ENCODE results near the gene CDH13.

CDH13 gene

DNA sequence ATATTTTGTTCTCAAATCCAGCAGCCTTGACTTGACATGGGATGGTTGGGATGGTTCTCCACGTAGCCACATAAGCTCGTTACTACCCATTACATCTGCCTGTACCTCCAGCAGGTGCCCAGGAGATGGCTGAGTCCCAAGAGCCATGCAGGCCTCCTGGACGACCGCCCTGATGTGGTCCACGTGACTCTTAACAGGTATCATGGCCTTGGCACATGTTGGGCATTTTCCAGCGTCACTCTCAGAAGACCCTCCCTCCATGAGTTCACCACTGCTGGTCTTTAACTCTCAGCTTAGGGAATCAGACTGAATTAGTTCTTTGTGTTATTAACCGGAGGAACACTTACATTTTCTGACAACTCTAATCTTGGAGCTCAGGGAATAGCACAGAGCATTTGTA lies 161.5 kb downstream of the CDH13 start:
- DNase-seq (ENCODE audit: low spot score): no peak

DNA sequence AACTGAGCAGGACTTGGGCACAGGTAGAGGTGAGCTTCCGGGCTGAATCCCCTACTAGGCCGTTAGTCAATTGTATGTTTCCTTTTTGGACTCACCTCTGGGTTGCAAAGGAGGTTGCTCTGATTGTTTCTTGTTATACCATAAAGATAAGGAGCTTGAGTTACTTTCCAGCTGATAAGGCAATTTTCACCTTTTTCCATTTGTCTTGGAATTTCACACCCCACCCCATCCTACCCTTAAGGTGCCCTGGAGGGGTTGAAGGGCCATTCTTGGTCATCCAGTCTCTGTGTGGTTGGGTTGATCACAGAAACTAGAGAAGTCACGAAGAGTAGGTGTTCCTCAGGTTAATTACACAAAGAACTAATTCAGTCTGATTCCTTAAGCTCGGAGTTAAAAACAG lies 162.2 kb downstream of the CDH13 start:
- DNase-seq (ENCODE audit: low spot score): no peak

DNA sequence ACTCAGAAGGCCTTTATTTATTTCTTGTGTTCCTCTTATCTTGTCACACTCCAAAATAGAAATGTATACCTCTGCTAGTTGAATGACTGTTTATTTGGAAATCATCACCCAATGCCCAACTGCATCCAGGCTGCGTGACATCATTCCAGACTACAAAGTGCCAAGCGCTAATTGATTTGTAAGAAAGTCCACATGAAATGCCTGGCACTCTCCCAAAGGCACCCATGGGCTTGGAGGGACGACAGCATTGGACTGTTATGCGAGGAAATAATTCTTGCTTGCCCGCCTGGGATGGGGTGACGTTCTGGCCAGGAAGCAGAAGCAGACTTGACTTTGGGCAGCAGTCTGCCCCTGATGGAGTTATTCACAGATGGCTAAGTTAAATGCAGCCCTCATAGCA lies 165.9 kb downstream of the CDH13 start:
- no peak for DNase-seq (ENCODE audit: low spot score)

DNA sequence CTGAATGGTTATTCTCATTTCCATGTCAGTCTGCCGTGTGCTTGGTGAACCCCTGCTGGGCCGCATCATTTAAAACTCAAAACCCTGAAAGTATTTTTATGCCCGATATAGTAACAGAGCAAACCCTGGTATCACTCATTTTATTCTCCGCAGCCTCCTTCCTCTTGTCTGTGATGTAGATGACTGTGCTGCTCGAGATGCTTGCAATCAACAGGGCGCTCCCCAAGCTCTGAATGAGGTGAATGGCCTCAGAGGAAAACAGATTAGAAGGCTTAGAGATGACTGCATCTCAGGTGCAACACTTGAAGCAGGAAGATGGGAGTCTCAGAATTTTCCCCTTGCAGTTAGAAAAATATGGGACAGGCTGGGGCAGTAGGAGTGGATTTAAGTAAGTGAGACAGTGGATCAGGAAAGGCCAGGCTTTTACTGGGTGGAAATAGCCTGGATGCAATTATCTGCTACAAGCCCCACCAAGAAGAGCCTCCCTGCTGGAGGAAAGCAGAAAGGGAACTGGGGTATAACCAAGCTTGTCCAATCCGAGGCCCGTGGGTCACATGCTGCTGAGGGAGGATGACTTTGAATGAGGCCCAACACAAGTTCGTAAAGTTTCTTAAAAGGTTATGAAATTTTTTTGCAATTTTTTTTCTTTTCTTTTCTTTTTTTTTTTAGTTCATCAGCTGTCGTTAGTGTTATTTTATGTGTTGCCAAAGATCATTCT lies 166.9 kb downstream of the CDH13 start:
- no peak for DNase-seq (ENCODE audit: low spot score)

DNA sequence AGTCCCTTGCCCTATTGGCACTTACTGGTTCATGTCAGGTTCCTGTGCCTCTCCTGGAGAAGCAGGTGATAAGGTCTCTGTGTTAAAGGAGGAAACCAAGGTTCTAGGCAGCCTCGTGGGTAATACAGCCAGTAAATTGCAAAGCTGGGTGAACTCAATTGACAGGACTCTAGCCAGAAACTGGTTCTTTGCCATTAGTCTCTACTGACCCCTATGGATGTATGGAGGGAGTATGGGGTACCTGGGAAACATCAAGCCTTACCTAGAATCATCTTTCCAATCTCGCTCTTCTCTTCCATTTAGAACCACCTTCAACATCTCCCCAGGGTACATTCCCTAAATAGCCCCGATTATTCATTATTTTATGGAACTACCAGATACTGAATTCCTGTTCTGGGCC lies 169.3 kb downstream of the CDH13 start:
- DNase-seq (ENCODE audit: low spot score): no peak

DNA sequence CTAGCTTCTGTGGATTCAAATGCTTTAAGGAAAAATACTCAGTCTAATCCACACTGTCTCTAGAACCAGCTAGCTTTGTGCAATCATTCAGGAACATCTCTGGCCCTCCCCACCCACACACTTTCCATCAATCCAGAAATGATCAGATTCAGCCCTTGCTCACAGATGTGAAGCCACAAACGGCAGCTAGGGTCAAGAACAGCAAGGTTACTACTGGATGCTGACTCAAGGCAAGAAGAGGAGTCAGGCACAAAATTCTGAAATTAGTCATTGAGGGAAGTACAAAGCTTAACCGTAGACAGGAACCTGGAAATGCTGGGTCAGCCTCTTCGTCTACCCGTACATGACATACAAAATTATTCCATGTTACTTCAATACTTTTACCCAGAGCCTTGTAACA lies 174.6 kb downstream of the CDH13 start:
- no peak for DNase-seq (ENCODE audit: low spot score)

DNA sequence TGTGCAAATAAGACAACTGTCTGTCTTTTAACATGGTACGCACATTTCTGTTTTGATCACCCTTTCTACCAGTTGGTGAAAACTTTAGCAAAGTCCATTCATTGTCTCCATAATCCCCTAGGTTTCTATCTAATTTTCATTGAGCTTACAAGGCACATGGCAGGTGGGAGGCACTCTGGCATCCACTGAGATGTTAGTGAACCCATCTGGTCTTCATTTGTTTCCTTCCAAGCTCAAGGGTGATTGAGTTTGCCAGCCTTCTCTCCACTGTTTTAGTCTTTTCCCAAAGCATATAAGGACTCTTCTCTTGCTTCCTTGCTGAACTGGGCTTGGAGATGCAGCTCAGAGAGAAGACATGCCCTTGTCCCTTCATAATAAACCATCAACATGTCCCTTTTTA lies 179.1 kb downstream of the CDH13 start:
- DNase-seq (ENCODE audit: low spot score): no peak

DNA sequence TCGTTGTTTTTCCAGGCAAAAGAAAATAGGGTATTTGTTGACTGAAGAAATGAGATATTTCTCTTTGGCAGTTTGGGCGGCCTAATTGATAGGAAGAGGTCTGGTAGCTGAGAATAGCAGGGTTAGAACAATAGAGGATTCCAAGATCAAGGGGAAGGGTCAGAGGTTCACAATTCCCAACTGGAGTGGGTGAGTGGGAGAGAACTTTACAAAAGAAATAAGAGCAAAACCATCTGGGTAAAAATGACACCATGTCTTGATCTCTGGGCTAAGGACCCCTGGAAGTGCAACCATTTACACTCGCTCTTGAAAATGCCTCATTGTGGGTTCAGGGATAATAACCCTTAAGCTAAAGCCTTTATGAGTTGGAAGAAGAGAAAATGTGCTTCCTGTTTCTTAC lies 180.5 kb downstream of the CDH13 start:
- DNase-seq (ENCODE audit: low spot score): peak; percentile 32

DNA sequence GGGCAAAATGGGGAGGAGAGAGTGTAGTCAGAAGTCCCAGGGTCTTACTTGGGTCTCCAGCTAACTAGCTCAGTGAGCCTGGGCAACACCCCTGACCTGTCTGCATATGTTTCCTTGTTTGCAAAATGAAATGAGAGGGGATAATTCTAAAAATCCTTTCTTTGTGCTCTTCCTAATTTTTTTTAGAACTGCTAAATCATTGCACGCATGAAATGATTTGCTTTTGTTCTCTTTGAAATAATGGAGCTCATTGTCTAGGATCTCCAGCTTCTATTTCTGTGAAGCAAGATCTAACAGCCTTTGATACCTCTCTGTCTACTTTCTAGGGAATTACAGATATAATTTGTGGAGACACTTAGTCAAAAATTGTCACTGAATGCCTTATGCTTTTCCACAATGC lies 181.3 kb downstream of the CDH13 start:
- DNase-seq (ENCODE audit: low spot score): peak; percentile 73

DNA sequence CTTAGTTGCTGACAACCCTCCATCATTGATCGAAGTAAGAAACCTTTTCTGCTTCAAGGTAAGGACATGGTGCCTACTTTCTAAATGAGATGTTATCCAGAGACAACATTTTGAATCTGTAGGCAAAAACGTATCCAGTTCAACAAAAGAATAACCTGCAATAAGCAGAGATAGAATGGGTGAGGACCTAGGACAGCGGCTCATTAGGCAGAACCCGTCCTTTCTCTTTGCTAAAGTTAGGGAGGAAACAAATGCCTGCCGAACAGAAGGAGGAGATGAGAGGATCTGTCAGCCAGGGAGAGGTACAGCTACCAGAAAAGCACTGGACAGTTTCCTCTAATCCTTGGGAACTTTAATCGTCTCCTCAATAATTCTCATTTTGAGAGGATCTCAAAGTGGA lies 183.3 kb downstream of the CDH13 start:
- DNase-seq (ENCODE audit: low spot score): no peak

DNA sequence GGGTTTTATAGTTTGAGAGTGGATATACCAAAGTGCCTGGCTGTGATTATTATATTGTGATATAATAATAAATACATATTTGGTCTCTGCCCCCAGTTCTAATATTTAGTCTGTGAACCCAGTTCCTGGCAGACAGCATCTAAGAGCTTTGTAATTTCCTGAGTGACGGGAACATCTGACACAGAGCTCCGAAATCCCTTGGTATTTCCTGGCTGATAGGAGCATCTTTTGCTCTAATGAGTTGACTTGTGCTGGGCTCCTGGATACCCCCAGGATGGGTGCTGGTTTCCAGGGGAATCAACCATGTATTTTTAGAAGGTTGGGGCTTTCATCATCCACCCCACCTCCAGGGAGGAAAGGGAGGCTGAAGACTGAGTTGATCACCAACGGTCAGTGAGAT lies 187.3 kb downstream of the CDH13 start:
- DNase-seq (ENCODE audit: low spot score): no peak

DNA sequence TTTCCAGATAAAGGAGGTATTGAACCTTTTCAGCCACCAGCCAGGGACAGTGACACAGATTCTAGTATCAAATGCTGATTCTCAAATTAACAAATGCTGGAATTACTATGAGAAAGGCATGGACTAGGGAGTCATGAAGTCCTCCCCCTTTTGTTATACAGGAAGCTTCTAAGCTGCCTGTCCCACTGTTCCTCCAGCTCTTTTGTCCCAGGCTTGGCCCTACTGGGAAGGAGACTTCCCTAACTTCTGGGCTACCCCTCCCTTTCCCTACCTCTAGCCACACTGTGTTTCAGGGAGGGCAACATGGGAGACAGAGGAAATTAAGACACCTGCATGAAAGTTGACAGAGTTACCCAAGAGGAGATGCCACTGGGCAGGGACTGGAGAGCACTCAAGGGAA lies 192.5 kb downstream of the CDH13 start:
- DNase-seq (ENCODE audit: low spot score): no peak

DNA sequence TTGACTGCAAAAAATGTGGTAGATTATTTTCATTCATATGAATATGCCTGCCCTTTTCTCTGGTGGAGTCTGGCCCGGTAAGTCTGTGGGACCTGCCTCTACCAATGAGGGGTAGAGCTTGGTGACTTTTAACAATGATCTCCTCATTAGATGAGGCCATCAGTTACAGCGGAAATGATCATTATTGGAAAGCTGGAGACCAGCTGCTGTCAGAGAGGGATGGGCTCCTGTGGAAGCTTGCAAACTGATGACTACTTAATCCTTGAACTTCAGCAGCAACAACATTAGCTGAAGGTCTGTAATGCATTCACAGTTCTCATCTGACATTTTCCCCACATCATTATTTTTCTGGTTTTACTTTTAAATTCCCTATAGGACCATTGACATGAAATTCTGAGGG lies 194.1 kb downstream of the CDH13 start:
- DNase-seq (ENCODE audit: low spot score): no peak

DNA sequence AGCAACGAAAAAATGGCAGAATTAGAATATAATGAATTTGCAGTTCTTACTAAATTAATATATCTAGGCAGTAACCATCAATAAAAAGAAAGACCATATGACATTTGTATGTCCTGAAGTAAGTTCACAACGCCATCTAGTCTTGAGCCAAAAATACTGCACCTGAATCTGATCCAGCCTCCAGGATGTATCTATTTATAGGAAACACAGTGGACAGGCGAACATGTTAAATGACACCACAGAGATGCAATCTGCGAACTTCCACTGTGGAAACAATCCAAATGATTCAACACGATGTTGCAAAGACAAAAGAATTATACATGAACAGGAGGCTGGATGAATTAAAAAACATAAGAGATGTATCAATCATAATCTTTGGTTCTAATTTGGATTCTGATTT lies 197.6 kb downstream of the CDH13 start:
- DNase-seq (ENCODE audit: low spot score): no peak

DNA sequence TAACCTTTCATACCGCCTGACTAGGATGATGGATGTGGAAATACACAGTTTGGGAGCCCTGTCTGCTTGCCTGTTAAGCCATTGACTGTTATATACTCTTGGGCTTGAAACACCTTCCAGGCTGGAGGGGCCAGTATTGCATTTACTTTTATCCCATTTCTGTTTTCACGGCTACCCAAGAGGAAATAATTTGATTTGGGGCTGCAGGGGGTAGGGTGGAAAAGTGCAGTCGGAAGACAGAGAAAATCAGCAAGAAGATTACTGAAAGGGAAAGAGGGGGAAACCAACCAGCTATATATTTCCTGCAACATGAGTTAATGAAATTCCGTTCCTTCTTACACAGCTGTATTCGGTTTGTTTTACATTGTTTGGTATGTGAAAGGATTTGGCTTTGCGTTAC lies 202.5 kb downstream of the CDH13 start:
- no peak for DNase-seq (ENCODE audit: low spot score)

DNA sequence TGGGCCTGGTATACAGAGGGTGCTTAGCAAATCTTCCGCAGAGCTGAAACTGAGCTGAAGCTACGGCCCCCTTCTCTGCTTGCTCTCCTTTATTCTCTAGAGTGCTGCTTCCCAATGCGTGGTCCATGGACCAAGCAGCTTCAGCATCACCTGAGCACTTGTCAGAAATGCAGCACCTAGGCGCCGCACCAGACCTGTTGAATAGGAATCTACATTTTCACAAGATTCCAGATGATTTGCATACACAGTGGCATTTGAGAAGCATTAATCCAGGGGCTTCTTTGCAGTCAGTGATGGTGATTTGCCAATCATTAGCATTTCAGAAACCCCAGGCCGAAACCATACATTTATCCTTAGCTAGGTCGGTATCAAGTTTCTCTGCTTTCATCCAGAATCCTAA lies 204.2 kb downstream of the CDH13 start:
- no peak for DNase-seq (ENCODE audit: low spot score)

DNA sequence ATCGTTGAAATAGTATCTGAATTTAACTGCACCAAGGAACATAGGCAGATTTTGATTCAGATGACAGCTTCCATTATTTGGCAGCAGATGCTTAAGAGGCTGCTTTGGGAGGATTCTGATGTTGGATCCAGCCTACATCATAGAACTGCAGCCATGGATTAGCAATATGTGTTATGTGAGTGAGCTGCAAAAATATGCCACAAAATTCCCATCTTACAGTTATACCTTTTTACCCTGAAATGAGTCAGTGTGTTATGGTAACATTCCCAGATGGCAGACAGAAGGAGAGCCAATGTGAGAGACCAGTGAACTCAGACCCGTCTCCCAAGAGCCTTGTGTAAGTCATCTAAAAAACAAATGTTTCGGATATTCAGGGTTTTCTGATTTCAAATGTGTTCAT lies 206.1 kb downstream of the CDH13 start:
- DNase-seq (ENCODE audit: low spot score): no peak

DNA sequence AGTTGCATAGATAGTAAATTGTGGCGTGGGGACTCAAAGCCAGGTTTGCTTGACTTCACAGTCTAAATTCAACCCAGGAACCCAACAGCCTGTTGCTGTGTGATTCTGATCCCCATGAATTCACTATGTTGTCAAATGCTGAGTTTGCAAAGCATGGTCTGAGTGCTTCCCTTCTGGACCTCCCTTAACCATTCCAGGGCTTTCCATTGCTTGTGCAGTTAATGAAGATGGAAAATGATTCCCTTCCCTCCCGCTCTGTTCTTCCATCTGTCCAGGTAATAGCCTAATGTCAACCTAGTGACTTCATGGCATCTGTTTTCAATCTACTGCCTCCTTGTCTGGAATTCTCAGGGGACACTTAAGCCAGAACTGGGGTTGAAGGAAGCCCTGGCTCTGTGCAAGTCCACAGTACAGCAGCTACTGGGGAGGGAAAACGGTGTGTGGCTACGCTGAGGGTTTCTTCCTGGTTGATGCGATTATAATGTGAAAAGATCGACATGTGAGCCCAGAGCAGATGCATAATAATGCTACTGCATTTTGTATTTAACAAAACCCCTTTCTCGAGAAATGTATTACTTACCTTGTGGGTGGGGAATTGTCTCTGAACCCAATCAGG lies 206.7 kb downstream of the CDH13 start:
- no peak for DNase-seq (ENCODE audit: low spot score)

DNA sequence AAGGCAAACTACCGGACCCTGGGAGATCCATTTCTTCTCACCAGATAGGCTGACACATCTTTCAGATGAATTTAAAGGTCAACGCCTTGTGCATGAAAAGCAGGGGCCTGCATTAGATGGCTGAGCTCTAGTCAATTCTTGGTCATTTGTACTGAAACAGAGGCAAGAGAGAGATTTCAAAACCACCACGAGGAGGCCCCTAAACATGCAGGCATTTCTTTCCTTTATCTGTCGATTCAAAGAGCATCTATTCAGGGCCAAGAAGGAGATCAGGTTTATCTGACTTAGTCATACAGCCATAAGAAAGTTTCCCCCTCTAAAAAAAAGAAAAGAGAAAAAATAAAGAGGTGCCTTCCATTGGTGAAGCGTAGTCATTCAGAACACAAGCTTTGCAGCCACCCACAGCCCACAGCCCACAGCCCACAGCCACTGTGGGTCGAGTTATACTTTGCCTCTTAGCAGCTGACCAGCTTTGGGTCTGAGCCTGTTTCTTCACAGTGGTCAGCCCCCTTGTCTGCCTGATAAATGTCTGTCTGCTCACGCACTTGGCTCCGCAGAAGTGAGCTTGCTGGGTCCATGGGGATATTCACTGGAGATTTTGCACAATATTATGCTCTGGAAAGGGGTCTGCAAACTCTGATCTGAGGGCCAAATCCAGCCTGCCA lies 207.5 kb downstream of the CDH13 start:
- DNase-seq (ENCODE audit: low spot score): no peak

DNA sequence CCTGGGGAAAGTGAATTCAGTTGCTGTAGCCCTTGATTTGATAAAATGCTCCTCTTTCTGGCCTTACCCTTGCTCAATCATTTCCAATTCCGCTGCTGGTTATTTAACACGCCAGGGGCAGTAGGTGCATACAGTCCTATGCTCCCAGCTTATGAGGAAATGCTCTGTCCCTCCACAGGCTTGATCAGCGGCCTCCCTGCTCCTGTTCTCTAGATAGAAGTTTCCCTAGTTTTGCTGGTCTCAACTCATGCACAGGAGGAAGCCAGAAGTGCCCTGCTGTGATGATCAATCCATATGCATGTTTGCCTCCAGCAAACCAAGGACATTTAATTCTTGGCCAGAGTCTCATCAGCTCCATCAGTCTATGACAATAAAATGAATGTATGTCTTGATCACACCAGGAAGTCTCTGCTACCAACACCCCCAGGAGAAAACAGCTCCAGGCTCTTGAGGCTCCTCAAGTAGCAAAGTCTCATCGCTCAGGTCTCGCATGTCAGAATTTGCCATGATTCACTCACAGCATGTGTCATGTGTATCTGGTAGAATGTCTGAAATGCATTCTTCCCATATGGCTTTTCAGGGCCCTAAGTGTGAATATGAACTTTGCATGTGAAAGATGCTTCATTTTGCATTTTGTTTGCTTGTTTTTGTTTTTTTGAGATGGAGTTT lies 208.9 kb downstream of the CDH13 start:
- DNase-seq (ENCODE audit: low spot score): no peak

DNA sequence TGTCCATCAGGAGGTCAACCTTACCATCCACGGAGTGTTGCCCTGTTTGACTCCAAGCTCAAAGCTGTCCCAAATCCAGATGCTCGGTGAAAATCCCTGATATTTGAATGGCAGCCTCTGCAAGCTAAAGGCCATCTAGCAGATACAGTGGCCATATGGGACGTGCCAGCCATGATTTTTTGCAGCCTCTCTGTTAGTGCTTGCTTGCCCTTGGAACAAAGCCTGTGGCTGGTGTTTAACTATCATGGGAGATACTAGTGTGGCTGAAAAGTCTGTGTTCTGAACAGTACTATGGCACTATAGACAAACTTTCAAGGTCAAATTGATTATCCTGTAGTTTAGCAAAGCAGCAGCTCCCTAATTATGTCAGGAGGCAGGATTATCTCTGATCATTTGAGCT lies 214.3 kb downstream of the CDH13 start:
- DNase-seq (ENCODE audit: low spot score): no peak

DNA sequence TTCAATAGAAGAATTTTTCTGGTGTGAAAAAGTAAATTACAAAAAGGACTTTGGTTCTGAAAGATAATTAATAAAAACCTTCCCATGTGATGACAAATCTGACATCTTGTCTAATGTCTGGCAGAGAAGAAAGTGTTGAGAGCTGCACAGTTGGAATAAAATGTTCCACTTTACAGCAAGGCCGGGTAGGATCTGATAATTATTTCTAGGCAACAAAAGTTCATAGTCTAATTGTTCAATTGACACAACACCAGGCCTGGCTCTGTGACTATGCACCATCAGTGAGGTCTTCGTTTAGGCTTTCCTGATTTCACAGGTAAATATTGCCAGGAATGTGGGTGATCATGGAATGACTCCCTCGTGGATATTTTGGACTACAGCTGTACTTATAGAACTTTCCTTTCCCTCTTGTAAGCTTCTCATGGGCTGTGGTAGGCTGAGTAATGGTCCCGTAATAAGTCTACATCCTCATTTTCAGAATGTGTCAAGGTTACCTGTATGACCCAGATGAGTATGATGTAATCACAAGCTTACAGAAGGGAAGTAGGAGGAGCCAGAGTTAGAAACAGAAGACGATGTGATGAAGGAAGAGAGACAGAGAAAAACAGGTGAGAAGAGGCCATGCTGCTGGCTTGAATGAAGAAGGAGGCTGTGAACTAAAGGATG lies 217.0 kb downstream of the CDH13 start:
- no peak for DNase-seq (ENCODE audit: low spot score)

DNA sequence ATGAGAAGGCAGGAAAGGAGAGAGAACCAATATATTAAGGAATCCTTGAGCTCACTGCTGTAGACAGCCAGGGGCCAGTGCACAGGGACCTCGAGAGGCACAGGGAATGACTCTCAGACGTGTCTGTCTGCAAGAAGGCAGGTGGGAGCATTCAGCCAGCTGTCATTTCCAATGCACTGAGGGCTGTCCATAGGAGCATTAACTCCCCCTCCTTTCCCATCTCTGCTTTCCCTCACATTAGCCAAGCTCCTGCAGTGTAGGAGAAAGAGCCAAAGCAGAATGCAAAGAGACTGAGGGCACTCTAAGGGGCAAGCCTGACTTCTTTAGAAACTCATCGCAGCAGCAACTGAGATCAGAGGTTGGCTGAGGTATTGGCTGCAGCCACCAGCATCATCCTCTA lies 218.3 kb downstream of the CDH13 start:
- no peak for DNase-seq (ENCODE audit: low spot score)

All from globus pallidus (tissue), 1 donor.